PC-9 (cell line): ENCODE data around the gene CIT. TPM values are rescaled to one million over a fixed set of nuclear protein-coding genes. Genes with fewer than 3 reads are reported as not detected.

Experiments
- BruUV-seq: library from RNA; stranded (reverse); fragments of 400-500 nt; replicated peaks from 2 replicates; lab custom pipeline; 2021; lab: Mats Ljungman, UMichigan
- CTCF ChIA-PET: fragments of 300-600 bp; sonication (Branson Sonifier 250); formaldehyde crosslinking; loops from one replicate; lab custom pipeline; 2022; ENCODE audit warnings: antibody characterized with exemption; lab: Charles Lee
- POLR2A ChIA-PET: fragments of 300-600 bp; sonication (Branson Sonifier 250); formaldehyde crosslinking; loops from one replicate; lab custom pipeline; 2022; ENCODE audit warnings: antibody characterized with exemption; ENCODE audit not compliant: unreplicated experiment; lab: Charles Lee
- DNase-seq, 2 experiments: peaks; one replicate each; pipeline versions ENCODE4 v3.0.0 to v3.0.0-alpha.2; 2015 to 2022; ENCODE audit warnings: mixed read lengths in 1 of 2
- H2AFZ ChIP-seq: fragments of 200-600 bp; sonication (generic); 2 replicates; pipeline ENCODE4 v1.8.1; 2017; ENCODE audit warnings: antibody characterized with exemption
- H3F3A ChIP-seq: fragments of 200-600 bp; sonication (generic); 2 replicates; pipeline ENCODE4 v1.8.1; 2017; ENCODE audit warnings: antibody characterized with exemption, mild to moderate bottlenecking, low read depth; ENCODE audit not compliant: insufficient read depth
- H3K27ac ChIP-seq: fragments of 200-600 bp; sonication (generic); 2 replicates; pipeline ENCODE4 v1.6.1; 2016; ENCODE audit warnings: mixed run types
- H3K27me3 ChIP-seq: fragments of 200-600 bp; sonication (generic); 2 replicates; pipeline ENCODE4 v1.6.1; 2016; ENCODE audit warnings: low read depth, mixed run types; ENCODE audit not compliant: insufficient read depth
- H3K36me3 ChIP-seq: fragments of 200-600 bp; sonication (generic); 2 replicates; pipeline ENCODE4 v1.6.1; 2016; ENCODE audit warnings: low read depth, mixed run types
- H3K4me1 ChIP-seq: fragments of 200-600 bp; sonication (generic); replicated peaks from 2 replicates; pipeline ENCODE4 v1.6.1; 2016; ENCODE audit warnings: mixed run types; ENCODE audit not compliant: insufficient read depth
- H3K4me2 ChIP-seq: fragments of 200-600 bp; sonication (generic); 2 replicates; pipeline ENCODE4 v1.6.1; 2017; ENCODE audit warnings: mixed run types
- H3K4me3 ChIP-seq: fragments of 200-600 bp; sonication (generic); 2 replicates; pipeline ENCODE4 v1.6.1; 2016; ENCODE audit warnings: mixed run types
- H3K79me2 ChIP-seq: fragments of 200-600 bp; sonication (generic); 2 replicates; pipeline ENCODE4 v1.6.1; 2017; ENCODE audit warnings: low read depth, mixed run types
- H3K9me2 ChIP-seq: fragments of 200-600 bp; sonication (generic); 2 replicates; pipeline ENCODE4 v1.8.1; 2017; ENCODE audit warnings: mild to moderate bottlenecking; ENCODE audit not compliant: insufficient read depth
- H3K9me3 ChIP-seq: fragments of 200-600 bp; sonication (generic); 2 replicates; pipeline ENCODE4 v1.8.1; 2016; ENCODE audit warnings: low read depth; ENCODE audit not compliant: insufficient read depth
- H4K20me1 ChIP-seq: fragments of 200-600 bp; sonication (generic); 2 replicates; pipeline ENCODE4 v1.8.1; 2017; ENCODE audit not compliant: insufficient read depth
- CTCF ChIP-seq: fragments of 200-600 bp; sonication (generic); conservative IDR thresholded peaks from 2 replicates; pipeline ENCODE4 v1.6.1; 2017; ENCODE audit warnings: mixed run types, antibody characterized with exemption, mild to moderate bottlenecking, moderate library complexity
- EZH2 ChIP-seq: fragments of 200-600 bp; sonication (generic); IDR thresholded peaks from 2 replicates; pipeline ENCODE4 v1.8.0; 2017; ENCODE audit warnings: antibody characterized with exemption, low read depth
- intact Hi-C: fragments of 100-400 bp; cut with micrococcal nuclease; formaldehyde crosslinking; loops from one replicate; pipeline ENCODE4 v1.10.0; 2022; ENCODE audit not compliant: unreplicated experiment
- total RNA-seq: library from RNA; stranded (reverse); gene quantifications from 2 replicates; pipeline ENCODE4 v1.2.3, GENCODE V29; 2021

Gene CIT
- total RNA-seq, 1 experiment from 2014 or later, result 81.8 TPM

- intact Hi-C loops, result no loop called here
- H3K9me3 ChIP-seq, result no peaks in the 10 kb centered on the region
- H3K27me3 ChIP-seq, result no peaks in the 10 kb centered on the region
- POLR2A ChIA-PET, result no interaction called here
- no peak for DNase-seq
- peaks cover 22% of the 10 kb centered on the region for H3F3A ChIP-seq
- no peak for TF ChIP-seq EZH2
- TF ChIP-seq CTCF, result no peak
- no peak overlapping the region for H3K4me2 ChIP-seq
- BruUV-seq, result no TSS peak
- H3K9me2 ChIP-seq, result no peaks in the 10 kb centered on the region
- no peak overlapping the region for H2AFZ ChIP-seq
- peaks cover 59% of the 10 kb centered on the region for H3K36me3 ChIP-seq
- peaks cover 20% of the 10 kb centered on the region for H3K4me1 ChIP-seq
- CTCF ChIA-PET, result no interaction called here
- no peak overlapping the region for H3K4me3 ChIP-seq
- 0 out of 2 replicates have a peak, but pooled peaks cover 3% of the 10 kb centered on the region for H4K20me1 ChIP-seq
- peaks cover 11% of the 10 kb centered on the region for H3K79me2 ChIP-seq
- H3K27ac ChIP-seq, result no peak overlapping the region
These were observed 201.1 kb downstream of the CIT start for GRCh38 chr12:119676022-119676421.

GRCh38 chr12:119674560-119674959 lies 202.6 kb downstream of the CIT start:
- Histone ChIP-seq H3K9me2 (no peaks in the 10 kb centered on the region), H4K20me1 (0 out of 2 replicates have a peak, but pooled peaks cover 10% of the 10 kb centered on the region), H3K4me3 (no peak overlapping the region), H3K27ac (peak overlapping the region; percentile 47), H3K79me2 (peaks cover 26% of the 10 kb centered on the region), H3K36me3 (peaks cover 64% of the 10 kb centered on the region), H3K4me2 (no peak overlapping the region), H3K27me3 (no peaks in the 10 kb centered on the region), H3F3A (peaks cover 31% of the 10 kb centered on the region), H2AFZ (no peak overlapping the region), H3K4me1 (peaks cover 33% of the 10 kb centered on the region), H3K9me3 (no peaks in the 10 kb centered on the region)
- ChIA-PET POLR2A (no interaction called here), CTCF (interaction anchor here (0.6 kb wide), 1 partner anchor 551 kb away, joined by 3 read pairs; no protein-coding TSS in a partner anchor)
- no peak for TF ChIP-seq EZH2
- no peak for TF ChIP-seq CTCF
- intact Hi-C loops, result no loop called here
- BruUV-seq, result no TSS peak
- peak; percentile 74 to 77 for DNase-seq

- H3K27ac ChIP-seq, result peak overlapping the region; percentile 47
- H3K9me2 ChIP-seq, result no peaks in the 10 kb centered on the region
- ChIA-PET POLR2A (no interaction called here), CTCF (no interaction called here)
- peaks cover 33% of the 10 kb centered on the region for H3K79me2 ChIP-seq
- peak in 1 of 2 experiments; percentile 85 for DNase-seq
- intact Hi-C loops, result no loop called here
- H3F3A ChIP-seq, result peaks cover 33% of the 10 kb centered on the region
- no TSS peak for BruUV-seq
- H3K27me3 ChIP-seq, result no peaks in the 10 kb centered on the region
- no peak overlapping the region for H3K4me3 ChIP-seq
- no peak overlapping the region for H2AFZ ChIP-seq
- H3K4me2 ChIP-seq, result no peak overlapping the region
- TF ChIP-seq EZH2 (no peak), CTCF (no peak)
- H3K9me3 ChIP-seq, result no peaks in the 10 kb centered on the region
- H3K36me3 ChIP-seq, result peaks cover 58% of the 10 kb centered on the region
- peaks cover 35% of the 10 kb centered on the region for H3K4me1 ChIP-seq
- H4K20me1 ChIP-seq, result 0 out of 2 replicates have a peak, but pooled peaks cover 10% of the 10 kb centered on the region
These were observed 203.5 kb downstream of the CIT start for GRCh38 chr12:119673634-119674033.
